ENCODE data around the gene CLDN14.

- TF ChIP-seq CTCF (IDR thresholded peaks at IDR 0.05; ENCODE audit: low read length) (no peak), EZH2 (optimal IDR thresholded peaks at IDR 0.05; ENCODE audit: low read depth, low read length) (no peak), EZH2phosphoT487 (IDR thresholded peaks at IDR 0.05; ENCODE audit: low read length) (no peak)
Observed at GRCh38 chr21:36486246-36486645, 6.3 kb upstream of the CLDN14 start.
